GM12801 (cell line): ENCODE data around the gene NPEPPS.

Source experiments
- TF ChIP-seq, protein P1 (sequence below): IDR thresholded peaks from one replicate; pipeline ENCODE4 v1.5.1; 2011; ENCODE audit warnings: control low read depth; ENCODE audit not compliant: insufficient read length; ENCODE audit errors: extremely low read depth

NPEPPS gene

DNA sequence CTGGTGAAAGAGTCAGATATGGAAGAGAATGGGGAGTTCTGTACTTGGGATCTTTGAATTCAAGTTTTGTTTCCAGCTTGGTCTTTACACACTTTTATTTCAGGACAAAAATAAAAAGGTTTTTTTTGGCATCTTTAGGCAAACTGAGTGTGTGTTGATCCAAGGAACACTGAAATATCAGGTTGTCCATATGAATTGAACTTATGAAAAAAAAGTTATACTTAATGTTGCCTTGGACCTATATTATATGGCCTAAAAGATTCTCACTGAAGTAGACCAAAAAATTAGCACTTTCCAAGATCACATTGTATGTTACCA, 133.7 kb downstream of the NPEPPS start:
- TF ChIP-seq, protein P1, sequence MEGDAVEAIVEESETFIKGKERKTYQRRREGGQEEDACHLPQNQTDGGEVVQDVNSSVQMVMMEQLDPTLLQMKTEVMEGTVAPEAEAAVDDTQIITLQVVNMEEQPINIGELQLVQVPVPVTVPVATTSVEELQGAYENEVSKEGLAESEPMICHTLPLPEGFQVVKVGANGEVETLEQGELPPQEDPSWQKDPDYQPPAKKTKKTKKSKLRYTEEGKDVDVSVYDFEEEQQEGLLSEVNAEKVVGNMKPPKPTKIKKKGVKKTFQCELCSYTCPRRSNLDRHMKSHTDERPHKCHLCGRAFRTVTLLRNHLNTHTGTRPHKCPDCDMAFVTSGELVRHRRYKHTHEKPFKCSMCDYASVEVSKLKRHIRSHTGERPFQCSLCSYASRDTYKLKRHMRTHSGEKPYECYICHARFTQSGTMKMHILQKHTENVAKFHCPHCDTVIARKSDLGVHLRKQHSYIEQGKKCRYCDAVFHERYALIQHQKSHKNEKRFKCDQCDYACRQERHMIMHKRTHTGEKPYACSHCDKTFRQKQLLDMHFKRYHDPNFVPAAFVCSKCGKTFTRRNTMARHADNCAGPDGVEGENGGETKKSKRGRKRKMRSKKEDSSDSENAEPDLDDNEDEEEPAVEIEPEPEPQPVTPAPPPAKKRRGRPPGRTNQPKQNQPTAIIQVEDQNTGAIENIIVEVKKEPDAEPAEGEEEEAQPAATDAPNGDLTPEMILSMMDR = no peak

DNA sequence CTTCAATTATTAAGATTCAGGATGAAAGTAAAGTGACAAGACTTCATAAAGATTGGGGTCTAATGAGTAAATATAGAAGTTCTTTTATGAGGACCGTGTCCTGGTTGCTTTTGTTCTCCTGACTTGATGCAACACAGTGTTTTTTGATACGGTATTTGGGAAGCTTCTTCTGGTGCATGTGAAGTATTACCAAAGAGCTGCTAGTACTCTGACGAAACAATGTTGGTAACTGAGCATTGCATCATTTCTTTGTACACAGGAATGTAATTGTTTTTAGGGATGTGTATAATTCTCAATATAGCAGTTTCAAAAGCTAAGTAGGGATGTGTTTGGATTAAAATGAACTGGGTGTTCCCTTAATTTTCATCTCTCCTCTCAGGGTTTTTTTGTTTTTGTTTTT, 134.7 kb downstream of the NPEPPS start:
- TF ChIP-seq, protein P1 = no peak

DNA sequence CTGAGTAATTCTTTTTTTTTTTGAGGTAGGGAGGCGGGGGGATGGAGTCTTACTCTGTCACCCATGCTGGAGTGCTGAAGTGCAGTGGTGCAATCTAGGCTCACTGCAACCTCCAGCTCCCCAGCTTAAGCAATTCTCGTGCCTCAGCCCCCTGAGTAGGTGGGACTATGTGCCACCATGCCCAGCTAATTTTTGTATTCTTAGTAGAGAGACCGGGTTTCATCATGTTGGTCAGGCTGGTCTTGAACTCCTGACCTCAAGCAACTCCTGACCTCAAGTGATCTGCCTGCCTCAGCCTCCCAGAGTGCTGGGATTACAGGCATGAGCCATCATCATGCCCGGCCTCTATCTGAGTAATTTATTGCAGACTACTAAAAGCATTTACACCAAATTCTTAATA, 138.2 kb downstream of the NPEPPS start:
- TF ChIP-seq, protein P1 = no peak

DNA sequence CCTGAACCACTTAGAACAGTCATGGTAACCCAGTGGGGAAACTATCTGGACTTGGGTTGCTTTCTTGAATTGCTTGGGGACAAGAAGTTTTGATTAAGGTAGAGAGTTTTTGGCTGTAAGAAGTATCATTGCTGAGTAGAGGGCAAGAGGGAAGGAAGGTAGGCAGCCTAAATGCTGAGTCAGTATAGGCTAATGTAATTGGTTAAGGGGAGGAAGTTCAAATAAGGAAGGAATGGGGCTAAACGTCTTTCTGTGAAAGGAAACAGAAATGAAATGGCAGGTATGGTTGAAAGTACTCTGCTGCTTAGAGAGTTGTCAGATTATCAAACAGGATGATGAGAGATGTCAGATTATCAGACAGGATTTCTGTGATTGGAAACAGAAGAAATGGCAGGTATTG, 139.2 kb downstream of the NPEPPS start:
- TF ChIP-seq, protein P1 = no peak
